Measurements from ENCODE around the gene OSBPL10. TPM values are rescaled to one million over a fixed set of nuclear protein-coding genes. Genes with fewer than 3 reads are reported as not detected.
"Not testable (repeated sequence)": the region's sequence is repeated elsewhere in the genome, so short reads cannot be mapped to it uniquely, and the experiment has no call there.

Gene OSBPL10
- total RNA-seq, 1 donor = 29.0 TPM

- no peak overlapping the region for H3K4me2 ChIP-seq (ENCODE audit: insufficient read depth, low read length)
Observed at GRCh38 chr3:31785734-31786133, 195.3 kb downstream of the OSBPL10 start.

GRCh38 chr3:31785286-31785685, 195.8 kb downstream of the OSBPL10 start:
- H4K20me1 ChIP-seq (ENCODE audit: insufficient read depth, low read length) = no peaks in the 10 kb centered on the region
- H2AFZ ChIP-seq (ENCODE audit: low read length) = no peak overlapping the region
- H3K4me2 ChIP-seq (ENCODE audit: insufficient read depth, low read length) = no peak overlapping the region
- H3K27ac ChIP-seq (ENCODE audit: low read depth, low read length) = no peak overlapping the region
- H3K36me3 ChIP-seq (ENCODE audit: insufficient read depth, low read length) = no peaks in the 10 kb centered on the region
- DNase-seq (ENCODE audit: insufficient read length, low spot score, missing footprints) = no peak
- H3K4me3 ChIP-seq (ENCODE audit: insufficient read depth, low read length) = no peak overlapping the region
- H3K27me3 ChIP-seq (ENCODE audit: insufficient read depth, low read length) = no peaks in the 10 kb centered on the region
- no peaks in the 10 kb centered on the region for H3K79me2 ChIP-seq (ENCODE audit: insufficient read depth, low read length)
- no peak for TF ChIP-seq CTCF (IDR thresholded peaks at IDR 0.05; ENCODE audit: extremely low read depth, low read depth, low read length)
- no peaks in the 10 kb centered on the region for H3K9me3 ChIP-seq (ENCODE audit: low read depth, low read length)
- H3K4me1 ChIP-seq (ENCODE audit: insufficient read depth, low read length) = no peaks in the 10 kb centered on the region

More at GRCh38 chr3:31785734-31786133, 195.3 kb downstream of the OSBPL10 start:
- Histone ChIP-seq H3K27ac (ENCODE audit: low read depth, low read length) (no peak overlapping the region), H3K9me3 (ENCODE audit: low read depth, low read length) (no peaks in the 10 kb centered on the region), H2AFZ (ENCODE audit: low read length) (no peak overlapping the region), H3K79me2 (ENCODE audit: insufficient read depth, low read length) (no peaks in the 10 kb centered on the region), H3K27me3 (ENCODE audit: insufficient read depth, low read length) (no peaks in the 10 kb centered on the region), H3K4me3 (ENCODE audit: insufficient read depth, low read length) (no peak overlapping the region), H3K36me3 (ENCODE audit: insufficient read depth, low read length) (no peaks in the 10 kb centered on the region), H4K20me1 (ENCODE audit: insufficient read depth, low read length) (no peaks in the 10 kb centered on the region), H3K4me1 (ENCODE audit: insufficient read depth, low read length) (no peaks in the 10 kb centered on the region)
- no peak for DNase-seq (ENCODE audit: insufficient read length, low spot score, missing footprints)
- no peak for TF ChIP-seq CTCF (IDR thresholded peaks at IDR 0.05; ENCODE audit: extremely low read depth, low read depth, low read length)

- H3K4me1 ChIP-seq (ENCODE audit: insufficient read depth, low read length); H3K79me2 ChIP-seq (ENCODE audit: insufficient read depth, low read length); DNase-seq (ENCODE audit: insufficient read length, low spot score, missing footprints); H3K27ac ChIP-seq (ENCODE audit: low read depth, low read length); H3K9me3 ChIP-seq (ENCODE audit: low read depth, low read length); H3K36me3 ChIP-seq (ENCODE audit: insufficient read depth, low read length); H3K4me2 ChIP-seq (ENCODE audit: insufficient read depth, low read length); H4K20me1 ChIP-seq (ENCODE audit: insufficient read depth, low read length); H3K27me3 ChIP-seq (ENCODE audit: insufficient read depth, low read length); H2AFZ ChIP-seq (ENCODE audit: low read length); H3K4me3 ChIP-seq (ENCODE audit: insufficient read depth, low read length): not testable (repeated sequence)
Observed at GRCh38 chr3:31783851-31784250, 197.2 kb downstream of the OSBPL10 start.

DNA sequence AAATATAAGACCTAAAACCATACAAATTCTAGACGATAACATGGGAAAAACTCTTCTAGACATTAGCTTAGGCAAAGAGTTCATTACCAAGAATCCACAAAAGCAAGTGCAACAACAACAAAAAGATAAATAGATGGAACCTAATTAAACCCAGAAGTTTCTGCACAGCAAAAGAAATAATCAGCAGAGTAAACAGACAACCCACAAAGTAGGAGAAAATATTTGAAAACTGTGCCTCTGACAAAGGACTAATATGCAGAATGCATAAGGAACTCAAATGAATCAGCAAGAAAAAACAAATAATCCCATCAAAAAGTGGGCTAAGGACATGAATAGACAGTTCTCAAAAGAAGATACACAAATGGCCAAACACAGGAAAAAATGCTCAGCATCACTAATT, 198.8 kb downstream of the OSBPL10 start:
- H3K4me1 ChIP-seq (ENCODE audit: insufficient read depth, low read length); H3K36me3 ChIP-seq (ENCODE audit: insufficient read depth, low read length); H3K79me2 ChIP-seq (ENCODE audit: insufficient read depth, low read length); H3K4me2 ChIP-seq (ENCODE audit: insufficient read depth, low read length); H3K27me3 ChIP-seq (ENCODE audit: insufficient read depth, low read length); H3K9me3 ChIP-seq (ENCODE audit: low read depth, low read length); H3K27ac ChIP-seq (ENCODE audit: low read depth, low read length); H2AFZ ChIP-seq (ENCODE audit: low read length); DNase-seq (ENCODE audit: insufficient read length, low spot score, missing footprints); H3K4me3 ChIP-seq (ENCODE audit: insufficient read depth, low read length); H4K20me1 ChIP-seq (ENCODE audit: insufficient read depth, low read length): not testable (repeated sequence)

DNA sequence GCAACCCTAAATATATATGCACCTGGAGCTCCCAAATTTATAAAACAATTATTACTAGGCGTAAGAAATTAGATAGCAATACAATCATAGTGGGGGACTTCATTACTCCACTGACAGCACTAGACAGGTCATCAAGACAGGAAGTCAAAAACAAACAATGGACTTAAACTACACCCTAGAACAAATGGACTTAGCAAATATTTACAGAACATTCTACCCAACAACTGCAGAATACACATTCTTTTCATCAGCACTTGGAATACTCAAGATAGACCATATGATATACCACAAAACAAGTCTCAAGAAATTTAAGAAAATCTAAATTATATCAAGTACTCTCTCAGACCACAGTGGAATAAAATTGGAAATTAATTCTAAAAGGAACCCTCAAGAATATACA, 201.5 kb downstream of the OSBPL10 start:
- no peaks in the 10 kb centered on the region for H4K20me1 ChIP-seq (ENCODE audit: insufficient read depth, low read length)
- H3K4me3 ChIP-seq (ENCODE audit: insufficient read depth, low read length) = no peak overlapping the region
- H3K27me3 ChIP-seq (ENCODE audit: insufficient read depth, low read length) = no peaks in the 10 kb centered on the region
- H3K27ac ChIP-seq (ENCODE audit: low read depth, low read length) = no peak overlapping the region
- no peak overlapping the region for H3K4me2 ChIP-seq (ENCODE audit: insufficient read depth, low read length)
- peaks cover 9% of the 10 kb centered on the region for H3K4me1 ChIP-seq (ENCODE audit: insufficient read depth, low read length)
- H3K36me3 ChIP-seq (ENCODE audit: insufficient read depth, low read length) = no peaks in the 10 kb centered on the region
- no peak for TF ChIP-seq CTCF (IDR thresholded peaks at IDR 0.05; ENCODE audit: extremely low read depth, low read depth, low read length)
- H3K79me2 ChIP-seq (ENCODE audit: insufficient read depth, low read length) = no peaks in the 10 kb centered on the region
- no peaks in the 10 kb centered on the region for H3K9me3 ChIP-seq (ENCODE audit: low read depth, low read length)
- no peak for DNase-seq (ENCODE audit: insufficient read length, low spot score, missing footprints)
- H2AFZ ChIP-seq (ENCODE audit: low read length) = no peak overlapping the region
